ENCODE measurements around the gene RARB.

The RARB gene

DNA sequence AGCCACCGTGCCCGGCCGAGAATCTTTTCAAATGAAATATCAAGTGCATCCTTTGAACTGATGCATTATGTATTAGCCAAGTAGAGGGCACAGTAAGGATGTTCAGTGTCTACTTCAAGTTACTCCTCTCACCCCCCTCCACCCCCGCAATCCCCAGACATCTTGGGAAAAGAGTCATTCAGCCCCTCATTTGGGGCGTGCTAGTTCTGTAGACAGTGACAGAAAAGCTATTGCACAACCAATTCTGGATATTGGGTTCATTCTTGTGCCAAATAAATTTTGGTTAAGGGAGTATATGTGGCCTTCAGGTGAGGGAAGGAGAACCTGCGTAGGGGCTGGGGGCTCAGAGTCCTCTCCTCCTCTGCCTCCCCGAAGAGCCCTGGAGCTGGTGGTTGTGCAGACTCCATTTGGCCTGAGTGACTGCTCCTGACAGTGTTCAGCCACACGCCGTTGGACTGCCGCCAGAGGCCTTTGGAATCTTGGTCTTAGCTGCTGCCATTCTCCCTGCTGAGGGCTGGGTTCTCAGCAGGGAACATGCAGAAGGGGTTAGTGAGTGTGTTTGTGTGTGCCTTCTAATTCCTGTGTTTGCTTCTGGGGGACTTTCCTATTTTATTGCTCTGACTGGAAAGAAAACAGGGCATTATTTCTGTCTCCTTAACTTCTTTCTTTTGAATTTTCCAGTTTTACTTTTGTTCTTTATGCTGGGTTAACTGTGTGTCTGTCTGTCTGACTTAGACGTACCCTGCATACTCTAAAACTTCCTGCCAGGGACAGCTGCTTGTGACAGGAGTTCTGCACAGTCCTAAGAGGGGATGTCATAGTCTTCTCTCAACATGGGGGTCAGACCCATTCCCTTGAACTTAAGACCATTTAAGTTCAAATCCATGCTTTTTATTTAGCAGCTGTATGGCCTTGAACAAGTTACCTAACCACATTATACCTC lies 21.0 kb downstream of the RARB start:
- DNase-seq: peak; percentile 13

DNA sequence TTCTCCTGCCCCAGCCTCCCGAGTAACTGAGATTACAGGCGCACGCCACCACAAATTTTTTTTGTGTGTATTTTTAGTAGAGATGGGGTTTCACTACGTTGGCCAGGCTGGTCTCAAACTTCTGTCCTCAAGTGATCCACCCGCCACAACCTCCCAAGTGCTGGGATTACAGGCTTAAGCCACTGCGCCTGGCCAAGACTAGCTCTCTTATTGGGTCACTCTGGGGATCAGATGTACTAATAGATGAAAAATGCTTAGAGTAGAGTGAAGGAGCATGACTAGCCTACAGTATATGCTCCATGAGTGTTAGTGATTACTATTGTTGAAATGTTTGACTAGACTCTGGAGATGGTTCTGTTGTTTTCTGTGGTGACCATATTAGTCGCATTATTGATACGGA lies 21.8 kb downstream of the RARB start:
- DNase-seq: no peak

GRCh38 chr3:25452192-25452591 lies 24.1 kb downstream of the RARB start:
- DNase-seq: no peak

GRCh38 chr3:25452740-25453139 lies 24.7 kb downstream of the RARB start:
- DNase-seq: no peak

DNA sequence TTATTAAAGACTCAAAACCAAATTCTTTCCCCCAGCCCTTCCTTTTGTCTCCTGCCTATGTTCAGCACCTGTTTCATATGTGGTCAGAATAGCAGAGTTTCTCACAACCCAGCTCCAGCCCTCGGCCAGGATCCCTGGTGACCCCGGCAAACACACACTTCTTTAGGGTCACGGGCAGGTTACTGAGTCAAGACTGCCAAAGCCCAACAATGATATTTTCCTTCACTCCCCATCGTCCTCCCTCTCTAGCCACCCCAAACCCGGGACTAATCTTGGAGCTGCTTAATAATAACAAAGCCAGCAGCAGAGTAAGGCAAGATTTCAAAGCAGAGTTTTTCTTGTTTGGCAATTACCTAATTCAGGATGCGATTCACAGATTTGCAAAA lies 25.5 kb downstream of the RARB start:
- DNase-seq: no peak

GRCh38 chr3:25454005-25454927 lies 26.2 kb downstream of the RARB start:
- DNase-seq: no peak

DNA sequence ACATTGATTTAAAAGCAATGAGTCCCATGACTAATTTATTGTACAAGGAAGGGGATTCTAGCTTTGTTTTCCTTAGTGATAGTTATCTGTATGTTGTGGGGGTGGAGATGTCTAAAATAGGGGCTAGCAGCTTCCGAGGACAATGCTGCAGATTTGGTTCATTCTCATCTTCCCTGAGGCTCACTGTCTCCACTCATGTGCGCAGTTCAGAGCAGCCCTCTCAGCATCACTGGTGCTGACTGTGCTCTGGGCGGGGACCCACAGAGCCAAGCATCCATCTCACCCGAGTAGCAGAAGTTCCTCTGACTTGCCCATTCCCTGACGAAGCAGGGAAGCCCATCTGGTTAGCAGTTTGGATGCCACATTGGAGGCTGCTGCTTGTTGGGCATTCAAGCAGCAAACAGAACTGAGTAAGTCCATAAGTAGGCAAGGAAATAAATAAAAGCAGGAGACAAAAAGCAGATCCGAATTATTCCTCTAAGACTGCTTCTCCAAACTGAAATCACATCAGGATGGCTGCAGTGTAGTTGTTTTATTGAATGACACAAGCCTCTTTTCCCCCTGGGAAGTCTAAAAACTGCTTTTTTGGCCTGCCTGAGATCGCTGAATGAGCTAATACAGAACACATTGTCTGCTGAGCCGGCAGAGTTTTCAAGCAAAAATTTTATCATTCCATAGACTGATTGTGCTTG lies 27.5 kb downstream of the RARB start:
- DNase-seq: no peak

DNA sequence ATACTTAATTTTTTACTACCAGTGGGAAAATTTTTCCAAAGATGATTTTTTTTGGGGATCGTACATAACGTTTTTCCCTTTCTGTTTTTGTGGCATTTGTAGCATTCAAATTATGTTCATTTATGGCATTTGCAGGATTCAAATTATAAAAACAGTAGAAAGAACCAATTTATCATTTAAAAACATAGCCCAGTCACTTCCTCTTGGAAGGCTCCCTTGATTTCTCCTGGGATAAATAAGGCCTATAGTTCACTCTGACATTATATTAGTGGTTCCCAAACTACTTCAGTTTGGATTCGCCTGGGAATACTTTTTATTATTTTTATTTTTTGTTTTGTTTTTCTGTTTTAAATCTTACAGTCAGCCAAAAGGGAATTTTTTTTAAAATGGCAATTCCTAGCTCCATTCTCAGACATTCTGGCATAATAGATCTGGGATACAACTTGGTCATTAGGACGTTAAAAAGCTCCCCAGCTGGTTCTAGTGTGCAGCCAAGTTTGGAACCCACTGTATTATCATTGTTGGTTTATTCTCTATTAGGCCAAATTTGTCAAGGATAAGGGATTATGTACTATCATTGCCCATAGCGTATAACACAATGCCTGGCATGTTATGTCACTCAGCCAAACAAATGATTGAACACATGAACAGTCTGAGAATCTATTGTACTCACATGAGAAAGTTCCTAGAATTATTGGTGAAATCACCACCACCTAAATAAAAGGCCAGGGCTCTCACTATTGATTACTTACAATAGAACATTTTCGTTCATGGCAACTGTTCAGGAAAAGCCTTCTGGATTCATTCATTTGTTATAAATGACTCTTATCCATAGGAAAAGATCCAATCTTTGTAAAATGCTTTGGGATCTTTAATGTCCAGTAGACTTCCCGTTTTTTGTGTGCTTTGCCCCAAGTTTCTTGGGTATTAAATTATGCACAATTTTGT lies 28.9 kb downstream of the RARB start:
- no peak for DNase-seq

DNA sequence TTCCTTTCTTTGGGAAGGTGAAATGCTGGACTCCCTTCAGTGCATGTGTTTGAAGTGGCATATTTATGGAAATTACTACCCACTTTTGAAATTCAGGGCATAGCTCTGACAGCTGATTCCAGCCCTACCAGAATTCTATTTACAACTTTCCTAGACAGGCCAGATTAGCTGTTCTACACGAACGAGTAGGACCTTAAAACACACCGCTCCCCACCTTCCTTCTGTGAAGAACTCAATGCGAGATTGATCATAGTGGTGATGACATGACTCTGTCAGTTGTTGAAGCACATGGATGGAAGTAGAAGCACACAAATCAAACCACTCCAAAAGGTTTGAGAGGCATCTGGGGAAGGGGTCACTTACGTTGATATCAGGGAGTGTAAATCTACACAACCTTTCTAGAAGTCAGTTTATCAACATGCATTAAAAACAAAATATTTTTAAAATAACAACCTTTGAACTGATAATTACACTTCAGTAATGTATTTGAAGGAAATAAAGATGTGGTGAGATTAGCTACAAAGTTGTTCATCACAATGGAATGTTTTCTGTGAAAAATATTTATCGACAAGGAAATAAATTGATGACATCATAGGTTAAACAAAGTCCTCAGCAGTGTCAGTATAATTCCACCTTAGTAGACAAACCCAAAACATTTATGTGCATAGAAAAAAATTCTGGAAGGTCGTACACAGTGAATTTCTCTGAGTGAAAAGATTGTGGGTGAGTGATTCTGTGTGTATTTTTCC lies 29.8 kb downstream of the RARB start:
- DNase-seq: no peak

GRCh38 chr3:25458420-25458814 lies 30.4 kb downstream of the RARB start:
- DNase-seq: no peak

- DNase-seq: no peak
Observed at GRCh38 chr3:25460751-25461150, 32.7 kb downstream of the RARB start.

- DNase-seq: no peak
Observed at GRCh38 chr3:25461946-25462345, 33.9 kb downstream of the RARB start.

DNA sequence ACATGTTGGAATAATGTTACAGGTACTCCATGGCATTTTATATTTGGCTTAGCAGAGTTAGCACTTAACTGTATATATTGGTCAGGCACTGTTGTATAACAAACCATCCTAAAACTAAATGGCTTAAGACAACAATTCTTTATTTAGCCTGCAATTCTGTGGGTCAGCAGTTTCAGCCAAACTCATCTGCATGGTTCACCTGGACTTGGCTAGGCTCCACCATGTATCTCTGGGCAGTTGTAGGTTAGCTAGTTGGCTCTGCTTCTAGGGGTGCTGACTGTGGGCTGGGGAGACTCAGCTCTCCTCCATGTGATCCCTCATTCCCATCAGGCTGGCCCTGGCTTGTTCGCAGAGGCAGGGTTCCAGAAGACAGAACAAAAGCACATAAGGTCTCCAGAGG lies 34.4 kb downstream of the RARB start:
- no peak for DNase-seq

DNA sequence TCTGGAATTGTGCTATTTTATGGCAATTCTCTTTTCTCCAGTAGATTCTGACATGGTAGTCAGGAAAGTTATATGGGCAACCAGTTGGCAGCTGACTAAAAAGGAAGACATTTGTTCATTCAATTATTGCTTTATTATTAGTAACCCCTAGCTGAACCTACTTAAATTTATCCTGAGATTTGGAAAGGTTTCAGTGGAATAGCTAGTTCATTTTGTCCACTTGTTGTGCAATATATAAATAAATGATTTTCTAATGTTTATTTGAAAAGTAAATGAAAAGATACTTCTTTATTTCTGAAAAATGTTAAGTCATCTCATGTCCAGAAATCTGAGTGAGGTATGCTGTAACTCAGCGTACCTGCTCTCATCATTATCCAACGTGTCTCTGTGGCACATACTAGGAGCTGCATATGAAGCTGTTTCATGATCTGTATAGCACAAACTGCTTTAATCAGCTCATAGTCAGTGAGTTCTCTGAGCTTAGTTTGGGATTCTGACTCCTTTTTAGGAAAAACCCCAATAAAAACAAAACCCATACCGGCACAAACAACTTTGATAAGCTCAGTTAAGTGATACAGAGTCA lies 35.9 kb downstream of the RARB start:
- no peak for DNase-seq

- DNase-seq: no peak
Observed at GRCh38 chr3:25465266-25465860, 37.3 kb downstream of the RARB start.

DNA sequence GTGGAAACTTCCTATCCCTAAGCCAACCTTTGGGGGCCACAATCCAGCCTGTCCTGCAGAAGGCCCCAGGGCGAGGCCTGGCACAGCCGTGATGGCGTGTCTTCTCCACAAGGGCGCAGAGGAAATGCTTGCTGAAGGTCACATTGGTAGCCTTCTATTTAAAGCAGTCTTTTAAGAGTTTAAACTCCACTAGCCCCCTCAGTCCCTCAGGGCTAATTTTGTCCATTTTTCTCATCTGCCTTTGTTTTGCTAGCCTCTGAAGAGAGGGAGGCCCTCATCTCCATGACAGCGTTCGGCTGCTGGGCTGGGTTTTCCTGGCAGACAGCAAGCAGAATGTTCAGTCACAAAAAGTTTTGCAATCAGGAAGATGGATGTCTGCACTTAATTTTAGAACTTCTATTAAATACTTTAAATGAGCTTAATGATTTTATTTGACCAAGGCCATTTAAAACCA lies 40.8 kb downstream of the RARB start:
- DNase-seq: no peak

DNA sequence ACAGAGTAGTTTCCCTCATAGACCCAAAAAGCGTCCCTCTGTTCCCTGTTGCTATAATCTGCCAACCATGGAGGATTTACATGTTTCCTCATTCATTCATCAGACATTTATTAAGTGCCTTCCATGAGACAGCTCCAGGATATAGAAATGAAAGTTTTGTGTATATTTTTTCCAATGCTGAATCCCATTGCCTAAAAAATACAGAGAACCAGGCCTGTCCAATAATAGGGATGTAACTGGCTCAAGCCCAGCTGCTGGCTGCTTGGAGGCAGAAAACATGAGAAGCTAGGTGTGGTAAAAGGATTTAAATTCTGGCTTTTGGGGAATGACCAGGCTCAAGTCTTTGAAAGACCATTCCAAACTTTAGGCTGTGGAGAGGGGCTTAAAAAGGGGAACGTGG lies 41.5 kb downstream of the RARB start:
- no peak for DNase-seq

GRCh38 chr3:25471081-25471768 lies 43.2 kb downstream of the RARB start:
- DNase-seq: no peak

GRCh38 chr3:25472153-25472552 lies 44.1 kb downstream of the RARB start:
- DNase-seq: no peak

GRCh38 chr3:25472731-25473130 lies 44.7 kb downstream of the RARB start:
- no peak for DNase-seq
